ENCODE measurements around the gene ODAD4. TPM values are rescaled to one million over a fixed set of nuclear protein-coding genes. Genes with fewer than 3 reads are reported as not detected.

The ODAD4 gene
- total and polyA plus RNA-seq, 2 of the 8 experiments (the other 6 are each of a cell fraction or from before 2014, with no cell fraction given): 0.48 to 1.3 TPM

DNA sequence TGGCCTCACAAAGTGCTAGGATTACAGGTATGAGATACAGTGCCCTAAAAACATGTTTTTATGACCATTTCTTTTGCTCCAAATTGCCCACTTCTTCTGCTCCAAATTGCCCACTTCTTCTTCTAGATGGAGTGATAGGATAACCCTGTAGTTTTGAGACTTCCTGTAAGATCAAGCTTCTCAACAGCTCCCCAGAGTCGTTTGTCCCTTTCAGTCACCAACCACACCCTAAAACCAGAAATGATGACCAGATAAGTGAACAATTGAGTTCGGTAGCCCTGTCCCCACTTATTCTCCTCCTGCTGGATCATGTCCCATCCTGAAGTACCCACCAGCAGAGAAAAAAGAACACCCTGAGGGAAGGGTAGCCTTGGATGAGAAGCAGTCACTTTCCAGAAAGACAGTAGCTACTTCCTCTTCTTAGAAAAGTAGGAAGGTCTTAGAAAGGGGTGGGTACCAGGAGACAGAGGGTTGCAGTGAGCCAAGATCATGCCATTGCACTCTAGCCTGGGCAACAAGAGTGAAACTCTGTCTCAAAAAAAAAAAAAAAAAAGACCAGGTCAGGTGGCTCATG, 2.5 kb downstream of the ODAD4 start (continued):
- TF ChIP-seq, protein P1, sequence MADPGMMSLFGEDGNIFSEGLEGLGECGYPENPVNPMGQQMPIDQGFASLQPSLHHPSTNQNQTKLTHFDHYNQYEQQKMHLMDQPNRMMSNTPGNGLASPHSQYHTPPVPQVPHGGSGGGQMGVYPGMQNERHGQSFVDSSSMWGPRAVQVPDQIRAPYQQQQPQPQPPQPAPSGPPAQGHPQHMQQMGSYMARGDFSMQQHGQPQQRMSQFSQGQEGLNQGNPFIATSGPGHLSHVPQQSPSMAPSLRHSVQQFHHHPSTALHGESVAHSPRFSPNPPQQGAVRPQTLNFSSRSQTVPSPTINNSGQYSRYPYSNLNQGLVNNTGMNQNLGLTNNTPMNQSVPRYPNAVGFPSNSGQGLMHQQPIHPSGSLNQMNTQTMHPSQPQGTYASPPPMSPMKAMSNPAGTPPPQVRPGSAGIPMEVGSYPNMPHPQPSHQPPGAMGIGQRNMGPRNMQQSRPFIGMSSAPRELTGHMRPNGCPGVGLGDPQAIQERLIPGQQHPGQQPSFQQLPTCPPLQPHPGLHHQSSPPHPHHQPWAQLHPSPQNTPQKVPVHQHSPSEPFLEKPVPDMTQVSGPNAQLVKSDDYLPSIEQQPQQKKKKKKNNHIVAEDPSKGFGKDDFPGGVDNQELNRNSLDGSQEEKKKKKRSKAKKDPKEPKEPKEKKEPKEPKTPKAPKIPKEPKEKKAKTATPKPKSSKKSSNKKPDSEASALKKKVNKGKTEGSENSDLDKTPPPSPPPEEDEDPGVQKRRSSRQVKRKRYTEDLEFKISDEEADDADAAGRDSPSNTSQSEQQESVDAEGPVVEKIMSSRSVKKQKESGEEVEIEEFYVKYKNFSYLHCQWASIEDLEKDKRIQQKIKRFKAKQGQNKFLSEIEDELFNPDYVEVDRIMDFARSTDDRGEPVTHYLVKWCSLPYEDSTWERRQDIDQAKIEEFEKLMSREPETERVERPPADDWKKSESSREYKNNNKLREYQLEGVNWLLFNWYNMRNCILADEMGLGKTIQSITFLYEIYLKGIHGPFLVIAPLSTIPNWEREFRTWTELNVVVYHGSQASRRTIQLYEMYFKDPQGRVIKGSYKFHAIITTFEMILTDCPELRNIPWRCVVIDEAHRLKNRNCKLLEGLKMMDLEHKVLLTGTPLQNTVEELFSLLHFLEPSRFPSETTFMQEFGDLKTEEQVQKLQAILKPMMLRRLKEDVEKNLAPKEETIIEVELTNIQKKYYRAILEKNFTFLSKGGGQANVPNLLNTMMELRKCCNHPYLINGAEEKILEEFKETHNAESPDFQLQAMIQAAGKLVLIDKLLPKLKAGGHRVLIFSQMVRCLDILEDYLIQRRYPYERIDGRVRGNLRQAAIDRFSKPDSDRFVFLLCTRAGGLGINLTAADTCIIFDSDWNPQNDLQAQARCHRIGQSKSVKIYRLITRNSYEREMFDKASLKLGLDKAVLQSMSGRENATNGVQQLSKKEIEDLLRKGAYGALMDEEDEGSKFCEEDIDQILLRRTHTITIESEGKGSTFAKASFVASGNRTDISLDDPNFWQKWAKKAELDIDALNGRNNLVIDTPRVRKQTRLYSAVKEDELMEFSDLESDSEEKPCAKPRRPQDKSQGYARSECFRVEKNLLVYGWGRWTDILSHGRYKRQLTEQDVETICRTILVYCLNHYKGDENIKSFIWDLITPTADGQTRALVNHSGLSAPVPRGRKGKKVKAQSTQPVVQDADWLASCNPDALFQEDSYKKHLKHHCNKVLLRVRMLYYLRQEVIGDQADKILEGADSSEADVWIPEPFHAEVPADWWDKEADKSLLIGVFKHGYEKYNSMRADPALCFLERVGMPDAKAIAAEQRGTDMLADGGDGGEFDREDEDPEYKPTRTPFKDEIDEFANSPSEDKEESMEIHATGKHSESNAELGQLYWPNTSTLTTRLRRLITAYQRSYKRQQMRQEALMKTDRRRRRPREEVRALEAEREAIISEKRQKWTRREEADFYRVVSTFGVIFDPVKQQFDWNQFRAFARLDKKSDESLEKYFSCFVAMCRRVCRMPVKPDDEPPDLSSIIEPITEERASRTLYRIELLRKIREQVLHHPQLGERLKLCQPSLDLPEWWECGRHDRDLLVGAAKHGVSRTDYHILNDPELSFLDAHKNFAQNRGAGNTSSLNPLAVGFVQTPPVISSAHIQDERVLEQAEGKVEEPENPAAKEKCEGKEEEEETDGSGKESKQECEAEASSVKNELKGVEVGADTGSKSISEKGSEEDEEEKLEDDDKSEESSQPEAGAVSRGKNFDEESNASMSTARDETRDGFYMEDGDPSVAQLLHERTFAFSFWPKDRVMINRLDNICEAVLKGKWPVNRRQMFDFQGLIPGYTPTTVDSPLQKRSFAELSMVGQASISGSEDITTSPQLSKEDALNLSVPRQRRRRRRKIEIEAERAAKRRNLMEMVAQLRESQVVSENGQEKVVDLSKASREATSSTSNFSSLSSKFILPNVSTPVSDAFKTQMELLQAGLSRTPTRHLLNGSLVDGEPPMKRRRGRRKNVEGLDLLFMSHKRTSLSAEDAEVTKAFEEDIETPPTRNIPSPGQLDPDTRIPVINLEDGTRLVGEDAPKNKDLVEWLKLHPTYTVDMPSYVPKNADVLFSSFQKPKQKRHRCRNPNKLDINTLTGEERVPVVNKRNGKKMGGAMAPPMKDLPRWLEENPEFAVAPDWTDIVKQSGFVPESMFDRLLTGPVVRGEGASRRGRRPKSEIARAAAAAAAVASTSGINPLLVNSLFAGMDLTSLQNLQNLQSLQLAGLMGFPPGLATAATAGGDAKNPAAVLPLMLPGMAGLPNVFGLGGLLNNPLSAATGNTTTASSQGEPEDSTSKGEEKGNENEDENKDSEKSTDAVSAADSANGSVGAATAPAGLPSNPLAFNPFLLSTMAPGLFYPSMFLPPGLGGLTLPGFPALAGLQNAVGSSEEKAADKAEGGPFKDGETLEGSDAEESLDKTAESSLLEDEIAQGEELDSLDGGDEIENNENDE (IDR thresholded peaks at IDR 0.05; ENCODE audit: insufficient replicate concordance, low read length): no peak
- no peak for TF ChIP-seq SP1 (IDR thresholded peaks at IDR 0.05; ENCODE audit: low read depth, low read length)
- no peak for TF ChIP-seq SIX5 (IDR thresholded peaks at IDR 0.05; ENCODE audit: low read depth, low read length)
- no peak for TF ChIP-seq CTBP2 (IDR thresholded peaks at IDR 0.05; ENCODE audit: borderline replicate concordance, insufficient read depth, insufficient read length, low read length)

All from H1 (cell line).